Nephron progenitor cell (in vitro differentiated cells): ENCODE measurements around the gene SLC25A21.

Experiments used
- DNase-seq: peaks from one replicate; pipeline ENCODE4 v3.0.0; 2021
- H3K27ac Mint-ChIP-seq: 2 replicates; pipeline ENCODE4 v1.8.0; 2021; ENCODE audit warnings: mild to moderate bottlenecking, moderate library complexity, mixed read lengths
- H3K27me3 Mint-ChIP-seq: 2 replicates; pipeline ENCODE4 v1.8.0; 2021; ENCODE audit warnings: mild to moderate bottlenecking, low read depth, mixed read lengths; ENCODE audit not compliant: poor library complexity
- H3K36me3 Mint-ChIP-seq: 2 replicates; pipeline ENCODE4 v1.8.0; 2021; ENCODE audit warnings: low read depth, mixed read lengths
- H3K4me1 Mint-ChIP-seq: 2 replicates; pipeline ENCODE4 v1.8.0; 2021; ENCODE audit warnings: mixed read lengths
- H3K4me3 Mint-ChIP-seq: 2 replicates; pipeline ENCODE4 v1.8.0; 2021; ENCODE audit warnings: mild to moderate bottlenecking, moderate library complexity, mixed read lengths
- H3K9me3 Mint-ChIP-seq: 2 replicates; pipeline ENCODE4 v1.8.0; 2021; ENCODE audit warnings: mild to moderate bottlenecking, moderate library complexity, mixed read lengths
- TF ChIP-seq, protein P1 (sequence below): fragments of 200-600 bp; sonication (generic); IDR thresholded peaks from 2 replicates; pipeline ENCODE4 v1.5.0; 2021; ENCODE audit warnings: antibody characterized with exemption

SLC25A21 gene

DNA sequence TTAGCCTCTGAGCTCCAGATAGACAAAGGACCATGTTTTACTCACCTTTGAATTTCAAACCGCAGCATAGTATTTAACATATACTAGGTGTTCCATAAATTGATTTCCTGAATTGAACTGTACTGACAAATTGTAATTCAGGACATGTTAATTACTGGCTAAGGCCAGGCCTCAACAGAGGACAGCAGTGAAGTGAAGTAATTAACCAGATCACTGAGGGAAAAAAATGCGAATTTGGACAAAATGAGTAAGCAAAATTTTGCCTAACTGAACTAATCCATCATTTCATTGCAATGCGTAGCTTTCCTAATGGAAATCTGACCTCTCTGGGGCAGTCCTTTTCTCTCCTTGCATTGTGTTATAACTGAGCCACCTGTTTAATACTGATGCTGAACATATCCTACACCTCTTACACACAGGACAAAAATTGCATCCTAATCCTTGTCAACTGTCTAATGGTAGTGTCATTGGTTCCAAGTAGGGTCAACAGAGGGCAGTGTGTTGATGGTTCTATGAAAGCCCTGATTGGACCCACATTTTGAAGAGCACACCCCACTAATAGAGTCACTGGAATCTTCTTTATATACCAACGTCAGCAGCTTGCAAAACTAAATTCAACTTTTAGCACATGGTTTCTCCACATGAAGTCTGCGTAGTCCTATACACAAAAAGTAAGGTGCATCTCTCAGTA is 148.4 kb downstream of the SLC25A21 start:
- no peak for DNase-seq
- Mint-ChIP-seq H3K27me3 (peaks cover 2% of the 10 kb centered on the region), H3K4me1 (peaks cover 81% of the 10 kb centered on the region), H3K27ac (peak overlapping the region; percentile 57), H3K36me3 (no peaks in the 10 kb centered on the region), H3K9me3 (no peaks in the 10 kb centered on the region), H3K4me3 (no peak overlapping the region)
- TF ChIP-seq, protein P1, sequence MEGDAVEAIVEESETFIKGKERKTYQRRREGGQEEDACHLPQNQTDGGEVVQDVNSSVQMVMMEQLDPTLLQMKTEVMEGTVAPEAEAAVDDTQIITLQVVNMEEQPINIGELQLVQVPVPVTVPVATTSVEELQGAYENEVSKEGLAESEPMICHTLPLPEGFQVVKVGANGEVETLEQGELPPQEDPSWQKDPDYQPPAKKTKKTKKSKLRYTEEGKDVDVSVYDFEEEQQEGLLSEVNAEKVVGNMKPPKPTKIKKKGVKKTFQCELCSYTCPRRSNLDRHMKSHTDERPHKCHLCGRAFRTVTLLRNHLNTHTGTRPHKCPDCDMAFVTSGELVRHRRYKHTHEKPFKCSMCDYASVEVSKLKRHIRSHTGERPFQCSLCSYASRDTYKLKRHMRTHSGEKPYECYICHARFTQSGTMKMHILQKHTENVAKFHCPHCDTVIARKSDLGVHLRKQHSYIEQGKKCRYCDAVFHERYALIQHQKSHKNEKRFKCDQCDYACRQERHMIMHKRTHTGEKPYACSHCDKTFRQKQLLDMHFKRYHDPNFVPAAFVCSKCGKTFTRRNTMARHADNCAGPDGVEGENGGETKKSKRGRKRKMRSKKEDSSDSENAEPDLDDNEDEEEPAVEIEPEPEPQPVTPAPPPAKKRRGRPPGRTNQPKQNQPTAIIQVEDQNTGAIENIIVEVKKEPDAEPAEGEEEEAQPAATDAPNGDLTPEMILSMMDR: no peak

DNA sequence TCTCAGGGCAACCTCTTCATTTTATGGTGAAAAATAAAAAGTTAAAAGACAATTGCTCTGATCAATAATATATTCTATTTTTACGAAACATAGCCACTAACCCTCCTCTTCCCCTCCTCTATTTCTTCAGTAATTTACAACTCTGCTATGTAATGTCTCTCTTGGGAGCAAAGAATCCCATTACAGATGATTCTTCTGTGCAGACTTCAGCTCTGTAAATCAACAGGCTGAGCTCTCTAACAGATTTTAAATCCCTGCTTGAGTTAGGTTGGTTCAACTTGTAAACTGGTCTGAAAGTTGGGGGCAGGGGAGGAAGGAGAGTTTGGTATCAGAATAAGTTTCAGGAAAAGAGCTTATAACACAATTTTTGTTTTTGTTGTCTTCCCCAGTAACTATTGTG is 151.0 kb downstream of the SLC25A21 start:
- H3K4me3 Mint-ChIP-seq: peak overlapping the region; percentile 44
- TF ChIP-seq, protein P1: no peak
- H3K27me3 Mint-ChIP-seq: peaks cover 2% of the 10 kb centered on the region
- H3K36me3 Mint-ChIP-seq: peaks cover 8% of the 10 kb centered on the region
- no peak for DNase-seq
- H3K27ac Mint-ChIP-seq: peak overlapping the region; percentile 55
- peaks cover 76% of the 10 kb centered on the region for H3K4me1 Mint-ChIP-seq
- peaks cover 7% of the 10 kb centered on the region for H3K9me3 Mint-ChIP-seq

DNA sequence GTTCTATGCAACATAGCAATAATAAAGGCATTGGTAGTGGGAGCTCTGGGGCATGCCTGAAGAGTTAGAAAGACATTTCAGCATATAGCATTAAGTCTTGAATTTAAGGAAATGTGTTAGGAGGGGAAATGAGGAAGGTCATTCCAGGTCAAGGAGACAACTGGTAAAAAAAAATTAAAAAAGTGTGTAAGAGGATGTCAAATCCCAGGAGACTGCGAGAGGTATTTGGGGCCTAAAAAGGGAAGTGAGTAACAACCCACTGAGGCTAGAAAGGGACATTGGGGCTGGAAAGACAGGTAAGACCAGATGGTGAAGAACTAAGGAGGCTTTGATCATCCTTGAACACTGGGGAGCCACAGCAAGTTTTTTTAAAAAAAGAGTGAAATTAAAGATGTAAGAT is 152.9 kb downstream of the SLC25A21 start:
- H3K27me3 Mint-ChIP-seq: peaks cover 2% of the 10 kb centered on the region
- DNase-seq: no peak
- H3K27ac Mint-ChIP-seq: no peak overlapping the region
- H3K36me3 Mint-ChIP-seq: peaks cover 10% of the 10 kb centered on the region
- H3K4me3 Mint-ChIP-seq: peak overlapping the region; percentile 7
- TF ChIP-seq, protein P1: no peak
- H3K9me3 Mint-ChIP-seq: peaks cover 10% of the 10 kb centered on the region
- peaks cover 58% of the 10 kb centered on the region for H3K4me1 Mint-ChIP-seq

DNA sequence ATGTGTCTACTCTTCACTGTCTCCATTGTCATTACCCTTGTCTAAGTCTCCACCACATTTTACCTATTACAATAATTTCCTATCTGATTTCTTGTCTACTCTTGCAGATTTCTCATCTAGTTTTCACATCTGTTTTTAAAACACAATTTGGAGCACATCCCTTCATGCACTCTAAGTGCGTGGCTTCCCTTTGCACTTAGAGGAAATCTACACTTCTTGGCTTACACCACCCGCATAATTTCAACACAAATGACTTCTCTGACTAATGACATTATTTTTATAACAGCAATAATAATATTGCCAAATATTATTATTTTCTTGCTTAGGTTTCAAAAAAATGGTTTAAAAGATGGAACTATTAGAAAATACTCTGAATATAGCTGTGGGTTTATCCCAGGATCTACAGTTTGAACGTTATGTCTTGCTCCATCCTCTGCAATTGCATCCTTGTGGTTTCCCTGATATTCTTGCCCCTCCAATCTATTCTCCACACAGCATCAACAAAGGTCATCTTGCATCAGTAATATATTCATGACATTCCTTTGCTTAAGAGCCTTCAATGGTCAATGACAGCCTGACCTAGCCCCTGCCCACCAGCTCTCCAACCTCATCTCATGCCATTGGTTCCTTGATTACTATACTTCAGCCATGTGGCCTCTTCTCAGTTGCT is 153.7 kb downstream of the SLC25A21 start:
- peaks cover 2% of the 10 kb centered on the region for H3K27me3 Mint-ChIP-seq

DNA sequence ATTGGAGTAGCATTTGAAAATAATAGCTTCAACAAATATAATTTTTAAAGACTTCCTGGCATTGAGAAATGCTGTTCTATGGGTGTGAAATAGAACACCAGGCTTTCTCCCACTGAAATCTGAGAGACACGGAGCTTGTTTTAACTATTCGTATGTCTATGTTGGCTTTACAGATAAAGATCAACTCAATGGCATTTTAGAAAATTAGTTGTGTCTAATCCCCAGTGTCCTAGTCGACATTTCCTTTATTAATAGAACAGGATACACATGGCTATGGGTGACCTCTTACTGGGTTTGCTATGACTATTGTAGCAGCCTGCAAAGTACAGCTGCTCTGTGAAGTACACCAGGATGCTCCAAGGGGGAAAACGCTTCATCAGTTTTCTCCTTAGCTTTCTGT is 159.3 kb downstream of the SLC25A21 start:
- TF ChIP-seq, protein P1: no peak
- peaks cover 10% of the 10 kb centered on the region for H3K36me3 Mint-ChIP-seq
- H3K4me1 Mint-ChIP-seq: peaks cover 22% of the 10 kb centered on the region
- no peak overlapping the region for H3K4me3 Mint-ChIP-seq
- H3K27ac Mint-ChIP-seq: no peak overlapping the region
- no peak for DNase-seq
- H3K9me3 Mint-ChIP-seq: peaks cover 10% of the 10 kb centered on the region
- H3K27me3 Mint-ChIP-seq: no peaks in the 10 kb centered on the region

More for the DNA sequence above, 153.7 kb downstream of the SLC25A21 start:
- DNase-seq: no peak
- Mint-ChIP-seq H3K27ac (no peak overlapping the region), H3K4me3 (no peak overlapping the region), H3K9me3 (peaks cover 10% of the 10 kb centered on the region), H3K4me1 (peaks cover 57% of the 10 kb centered on the region), H3K36me3 (peaks cover 10% of the 10 kb centered on the region)
- TF ChIP-seq, protein P1: no peak
